ENCODE measurements around the gene LNP1. TPM values are rescaled to one million over a fixed set of nuclear protein-coding genes. Genes with fewer than 3 reads are reported as not detected.

Gene LNP1
- total RNA-seq, 1 donor from 2014 or later: 1.3 TPM

DNA sequence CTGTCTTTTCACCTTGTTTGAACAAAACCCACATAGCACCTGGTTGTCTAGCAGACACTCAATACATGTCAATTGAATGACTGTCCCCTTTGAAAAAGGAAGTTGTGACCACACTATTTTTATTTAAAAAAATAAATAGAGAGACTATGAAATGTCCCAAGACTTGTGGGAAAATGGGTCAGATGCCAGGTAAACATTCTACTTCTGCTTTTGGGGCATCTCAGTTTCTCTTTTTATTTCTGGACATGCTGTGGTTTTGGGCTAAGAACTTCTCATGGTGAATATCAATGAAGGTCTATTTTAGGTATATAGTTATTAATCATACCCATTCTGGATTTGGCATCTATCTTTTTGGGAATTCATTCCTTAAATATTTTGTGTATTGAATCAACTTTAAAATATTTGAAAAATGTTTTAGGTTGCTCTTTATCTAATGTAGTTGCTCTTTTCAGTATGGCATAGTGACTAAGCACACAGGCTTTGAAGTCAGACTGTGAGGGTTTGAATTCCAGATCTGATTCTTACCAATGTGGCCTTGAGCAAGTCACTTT is 95.4 kb downstream of the LNP1 start:
- intact Hi-C loops (cut with DNase I): no loop called here
- peaks cover 0 to 5% of the 10 kb centered on the region in 2 donors for H3K4me1 ChIP-seq
- no peak overlapping the region for H3K27ac ChIP-seq
- H3K9me3 ChIP-seq: peaks cover 0 to 9% of the 10 kb centered on the region in 2 donors
- TF ChIP-seq, protein P1, sequence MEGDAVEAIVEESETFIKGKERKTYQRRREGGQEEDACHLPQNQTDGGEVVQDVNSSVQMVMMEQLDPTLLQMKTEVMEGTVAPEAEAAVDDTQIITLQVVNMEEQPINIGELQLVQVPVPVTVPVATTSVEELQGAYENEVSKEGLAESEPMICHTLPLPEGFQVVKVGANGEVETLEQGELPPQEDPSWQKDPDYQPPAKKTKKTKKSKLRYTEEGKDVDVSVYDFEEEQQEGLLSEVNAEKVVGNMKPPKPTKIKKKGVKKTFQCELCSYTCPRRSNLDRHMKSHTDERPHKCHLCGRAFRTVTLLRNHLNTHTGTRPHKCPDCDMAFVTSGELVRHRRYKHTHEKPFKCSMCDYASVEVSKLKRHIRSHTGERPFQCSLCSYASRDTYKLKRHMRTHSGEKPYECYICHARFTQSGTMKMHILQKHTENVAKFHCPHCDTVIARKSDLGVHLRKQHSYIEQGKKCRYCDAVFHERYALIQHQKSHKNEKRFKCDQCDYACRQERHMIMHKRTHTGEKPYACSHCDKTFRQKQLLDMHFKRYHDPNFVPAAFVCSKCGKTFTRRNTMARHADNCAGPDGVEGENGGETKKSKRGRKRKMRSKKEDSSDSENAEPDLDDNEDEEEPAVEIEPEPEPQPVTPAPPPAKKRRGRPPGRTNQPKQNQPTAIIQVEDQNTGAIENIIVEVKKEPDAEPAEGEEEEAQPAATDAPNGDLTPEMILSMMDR (IDR thresholded peaks at IDR 0.05): no peak
- no peaks in the 10 kb centered on the region for H3K27me3 ChIP-seq
- no peak overlapping the region for H3K4me3 ChIP-seq
- no peak for DNase-seq (ENCODE audit: low spot score in 2 of 2)
- H3K36me3 ChIP-seq: no peaks in the 10 kb centered on the region

DNA sequence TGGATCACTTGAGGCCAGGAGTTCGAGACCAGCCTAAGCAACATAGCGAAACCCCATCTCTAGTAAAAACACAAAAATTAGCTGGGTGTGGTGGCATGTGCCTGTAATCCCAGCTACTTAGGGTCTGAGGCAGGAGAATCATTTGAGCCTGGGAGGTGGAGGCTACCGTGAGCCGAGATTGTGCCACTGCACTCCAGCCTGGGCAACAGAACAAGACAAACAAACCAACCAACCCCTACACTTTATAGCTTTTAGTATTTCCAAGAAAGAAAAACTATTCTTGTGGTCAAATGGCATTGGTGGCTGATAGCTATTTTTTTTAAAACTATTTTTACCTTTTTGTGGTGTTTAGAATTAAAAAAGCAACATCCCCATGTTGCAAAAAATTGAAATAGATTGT is 98.3 kb downstream of the LNP1 start:
- TF ChIP-seq, protein P1 (IDR thresholded peaks at IDR 0.05): no peak
- DNase-seq (ENCODE audit: low spot score in 2 of 2): no peak
- Histone ChIP-seq H3K27ac (no peak overlapping the region), H3K4me3 (no peak overlapping the region), H3K36me3 (no peaks in the 10 kb centered on the region), H3K27me3 (no peaks in the 10 kb centered on the region), H3K9me3 (peaks cover 0 to 9% of the 10 kb centered on the region in 2 donors), H3K4me1 (no peaks in the 10 kb centered on the region)
- intact Hi-C loops (cut with DNase I): no loop called here

DNA sequence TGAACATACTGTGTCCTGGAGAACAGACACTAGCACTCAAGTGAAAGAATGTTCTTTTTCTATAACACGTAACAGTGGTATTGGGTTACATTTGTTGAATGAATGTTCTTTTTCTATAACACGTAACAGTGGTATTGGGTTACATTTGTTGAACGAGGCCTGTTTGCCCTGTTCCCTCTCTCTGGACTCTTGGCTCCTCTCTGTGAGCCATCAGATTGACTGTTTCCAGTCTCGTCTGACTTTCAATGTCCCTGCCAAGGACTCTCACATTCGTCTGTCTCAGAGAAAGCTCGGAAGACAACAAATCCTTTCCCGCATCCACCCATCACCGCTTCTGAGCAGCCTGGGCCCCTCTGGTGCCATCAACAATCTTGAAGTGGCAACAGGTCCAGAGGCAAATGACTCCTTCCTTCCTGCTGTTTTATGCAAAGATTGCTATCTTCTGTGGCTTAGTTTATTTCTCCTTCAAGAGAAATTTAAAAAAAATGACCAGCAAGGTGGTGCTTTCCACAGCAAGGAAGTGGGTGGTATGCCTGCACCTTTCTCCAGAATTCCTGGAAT is 99.1 kb downstream of the LNP1 start:
- TF ChIP-seq, protein P1 (IDR thresholded peaks at IDR 0.05): no peak
- Histone ChIP-seq H3K27ac (no peak overlapping the region), H3K27me3 (no peaks in the 10 kb centered on the region), H3K36me3 (no peaks in the 10 kb centered on the region), H3K4me1 (no peaks in the 10 kb centered on the region), H3K9me3 (peaks cover 0 to 9% of the 10 kb centered on the region in 2 donors), H3K4me3 (no peak overlapping the region)
- DNase-seq (ENCODE audit: low spot score in 2 of 2): no peak
- intact Hi-C loops (cut with DNase I): no loop called here

DNA sequence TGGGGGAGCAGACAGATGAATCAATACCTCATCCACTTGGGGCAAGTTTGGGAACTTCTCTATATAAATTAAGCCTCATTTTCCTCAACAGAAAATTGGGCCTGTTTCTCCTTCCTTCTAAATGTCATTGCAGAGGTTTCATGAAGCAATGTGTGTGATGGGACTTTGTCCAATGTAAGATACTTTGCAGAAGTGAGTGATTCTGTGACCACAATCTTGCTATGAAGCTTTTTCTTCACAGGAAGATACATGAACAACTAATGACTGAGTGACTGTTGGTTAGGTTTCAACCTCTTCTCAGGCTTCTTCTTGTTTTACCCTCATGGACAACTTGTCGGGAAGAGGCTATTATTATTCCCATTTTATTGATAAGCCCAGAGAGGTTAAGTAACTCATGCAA is 102.1 kb downstream of the LNP1 start:
- Histone ChIP-seq H3K4me3 (no peak overlapping the region), H3K27ac (no peak overlapping the region), H3K4me1 (no peaks in the 10 kb centered on the region), H3K9me3 (peaks cover 0 to 27% of the 10 kb centered on the region in 2 donors), H3K27me3 (no peaks in the 10 kb centered on the region), H3K36me3 (no peaks in the 10 kb centered on the region)
- intact Hi-C loops (cut with DNase I): no loop called here
- TF ChIP-seq, protein P1 (IDR thresholded peaks at IDR 0.05): no peak
- no peak for DNase-seq (ENCODE audit: low spot score in 2 of 2)

Other genes with a start within 250 kb of the LNP1 start
- 56.9 TPM for gene TBC1D23, start 140.5 kb upstream of the LNP1 start, total RNA-seq
- gene NIT2, start 66.8 kb upstream of the LNP1 start, total RNA-seq: 5.3 TPM
- gene TOMM70, start 450 bp upstream of the LNP1 start, total RNA-seq: 16.4 TPM
- gene TMEM45A, start 91.1 kb downstream of the LNP1 start, total RNA-seq: 30.9 TPM
- not detected for gene ADGRG7, start 208.1 kb downstream of the LNP1 start, total RNA-seq